Smooth muscle cell (in vitro differentiated cells): ENCODE measurements around the gene SVEP1. TPM values are rescaled to one million over a fixed set of nuclear protein-coding genes. Genes with fewer than 3 reads are reported as not detected.
"Not testable (repeated sequence)": the region's sequence is repeated elsewhere in the genome, so short reads cannot be mapped to it uniquely, and the experiment has no call there.

Source experiments
- DNase-seq: peaks from one replicate; lab custom pipeline; 2025; ENCODE audit not compliant: unreplicated experiment; lab: John Stamatoyannopoulos, UW
- H2AFZ ChIP-seq: fragments of 200-600 bp; sonication (generic); 2 replicates; pipeline ENCODE4 v1.6.0; 2016; ENCODE audit warnings: antibody characterized with exemption, low read depth, mild to moderate bottlenecking
- H3F3A ChIP-seq: fragments of 200-600 bp; sonication (generic); 2 replicates; pipeline ENCODE4 v1.6.0; 2017; ENCODE audit warnings: antibody characterized with exemption, low read depth
- H3K27ac ChIP-seq: fragments of 200-600 bp; sonication (generic); 2 replicates; pipeline ENCODE4 v1.5.1; 2016; ENCODE audit warnings: low read depth, mild to moderate bottlenecking
- H3K27me3 ChIP-seq: fragments of 200-600 bp; sonication (generic); 2 replicates; pipeline ENCODE4 v1.6.1; 2016; ENCODE audit warnings: low read depth, mild to moderate bottlenecking
- H3K36me3 ChIP-seq: fragments of 200-600 bp; sonication (generic); 2 replicates; pipeline ENCODE4 v1.5.1; 2016; ENCODE audit warnings: low read depth
- H3K4me1 ChIP-seq: fragments of 200-600 bp; sonication (generic); 2 replicates; pipeline ENCODE4 v1.5.1; 2016; ENCODE audit warnings: low read depth
- H3K4me2 ChIP-seq: fragments of 200-600 bp; sonication (generic); 2 replicates; pipeline ENCODE4 v1.6.0; 2016; ENCODE audit warnings: mild to moderate bottlenecking
- H3K4me3 ChIP-seq: fragments of 200-600 bp; sonication (generic); 2 replicates; pipeline ENCODE4 v1.5.1; 2016; ENCODE audit warnings: mild to moderate bottlenecking
- H3K79me2 ChIP-seq: fragments of 200-600 bp; sonication (generic); 2 replicates; pipeline ENCODE4 v1.6.0; 2016; ENCODE audit warnings: low read depth, mild to moderate bottlenecking
- H3K9ac ChIP-seq: fragments of 200-600 bp; sonication (generic); 2 replicates; pipeline ENCODE4 v1.6.0; 2016; ENCODE audit warnings: low read depth
- H3K9me3 ChIP-seq: fragments of 200-600 bp; sonication (generic); replicated peaks from 2 replicates; pipeline ENCODE4 v1.5.1; 2016; ENCODE audit warnings: low read depth
- H4K20me1 ChIP-seq: fragments of 200-600 bp; sonication (generic); 2 replicates; pipeline ENCODE4 v1.6.0; 2016; ENCODE audit warnings: low read depth
- CTCF ChIP-seq: fragments of 200-600 bp; sonication (generic); IDR thresholded peaks from 2 replicates; pipeline ENCODE4 v1.5.1; 2017; ENCODE audit warnings: borderline replicate concordance, mild to moderate bottlenecking, antibody characterized with exemption; ENCODE audit not compliant: insufficient read depth, poor library complexity, severe bottlenecking
- WGBS: methylation state at CpG from one replicate; pipeline ENCODE4 v1.1.7; 2016; ENCODE audit warnings: low lambda C conversion rate; 5-methylcytosine and 5-hydroxymethylcytosine counted together
- polyA plus RNA-seq: library from polyadenylated mRNA; unstranded; fragments of >200 nt; fragmentation: Nextera tagmentation; extraction: Ambion mirVana; gene quantifications from 2 replicates; pipeline ENCODE4 v1.2.1, GENCODE V29; 2016
- total RNA-seq: library from RNA; depleted of rRNA; stranded (reverse); fragments of >200 nt; gene quantifications from 2 replicates; pipeline ENCODE4 v1.2.3, GENCODE V29; 2014

The SVEP1 gene
- total and polyA plus RNA-seq, 2 experiments from 2014 or later, result 6.4 to 14.8 TPM

GRCh38 chr9:110371411-110372007 is 208.0 kb downstream of the SVEP1 start:
- Histone ChIP-seq H3K36me3 (no peaks in the 10 kb centered on the region), H3K27me3 (no peaks in the 10 kb centered on the region), H2AFZ (no peak overlapping the region), H3K4me1 (no peaks in the 10 kb centered on the region), H3K4me2 (no peak overlapping the region), H4K20me1 (no peaks in the 10 kb centered on the region), H3K9me3 (no peaks in the 10 kb centered on the region), H3K4me3 (no peak overlapping the region), H3F3A (no peaks in the 10 kb centered on the region), H3K27ac (no peak overlapping the region), H3K79me2 (no peaks in the 10 kb centered on the region), H3K9ac (no peak overlapping the region)
- no peak for TF ChIP-seq CTCF
- 80% methylated on average over 6 of the region's 6 CpGs for WGBS
- DNase-seq, result no peak

- DNase-seq, result no peak
- Histone ChIP-seq H3K9me3 (no peaks in the 10 kb centered on the region), H3K4me3 (no peak overlapping the region), H2AFZ (no peak overlapping the region), H3K4me1 (no peaks in the 10 kb centered on the region), H4K20me1 (no peaks in the 10 kb centered on the region), H3F3A (no peaks in the 10 kb centered on the region), H3K9ac (no peak overlapping the region), H3K27me3 (no peaks in the 10 kb centered on the region), H3K79me2 (no peaks in the 10 kb centered on the region), H3K36me3 (no peaks in the 10 kb centered on the region), H3K27ac (peak overlapping the region; percentile 23), H3K4me2 (no peak overlapping the region)
- WGBS, result 52% methylated on average over 3 of the region's 3 CpGs
- no peak for TF ChIP-seq CTCF
Observed at GRCh38 chr9:110370315-110370714, 209.2 kb downstream of the SVEP1 start.

- H3K4me3 ChIP-seq, result no peak overlapping the region
- H3F3A ChIP-seq, result no peaks in the 10 kb centered on the region
- H3K27me3 ChIP-seq, result no peaks in the 10 kb centered on the region
- no peak overlapping the region for H3K9ac ChIP-seq
- no peak overlapping the region for H3K4me2 ChIP-seq
- TF ChIP-seq CTCF, result no peak
- H3K27ac ChIP-seq, result no peak overlapping the region
- H3K36me3 ChIP-seq, result no peaks in the 10 kb centered on the region
- no peaks in the 10 kb centered on the region for H4K20me1 ChIP-seq
- no peak for DNase-seq
- WGBS, result 95% methylated on average over 2 of the region's 2 CpGs
- no peaks in the 10 kb centered on the region for H3K4me1 ChIP-seq
- no peak overlapping the region for H2AFZ ChIP-seq
- H3K9me3 ChIP-seq, result no peaks in the 10 kb centered on the region
- no peaks in the 10 kb centered on the region for H3K79me2 ChIP-seq
Observed at GRCh38 chr9:110364451-110364850, 215.1 kb downstream of the SVEP1 start.

- H3K4me1 ChIP-seq, H3K36me3 ChIP-seq, H3K4me2 ChIP-seq, H3K27me3 ChIP-seq, H2AFZ ChIP-seq, DNase-seq, H3K4me3 ChIP-seq, H4K20me1 ChIP-seq, H3K27ac ChIP-seq, H3K9me3 ChIP-seq, H3F3A ChIP-seq, H3K79me2 ChIP-seq, H3K9ac ChIP-seq: not testable (repeated sequence)
- WGBS, result 56% methylated on average over 1 of the region's 2 CpGs
Observed at GRCh38 chr9:110358992-110359391, 220.5 kb downstream of the SVEP1 start.
